Measurements from ENCODE around the gene HNRNPM. TPM values are rescaled to one million over a fixed set of nuclear protein-coding genes. Genes with fewer than 3 reads are reported as not detected.

The HNRNPM gene
- total RNA-seq, 1 donor from 2014 or later, result 320 TPM

DNA sequence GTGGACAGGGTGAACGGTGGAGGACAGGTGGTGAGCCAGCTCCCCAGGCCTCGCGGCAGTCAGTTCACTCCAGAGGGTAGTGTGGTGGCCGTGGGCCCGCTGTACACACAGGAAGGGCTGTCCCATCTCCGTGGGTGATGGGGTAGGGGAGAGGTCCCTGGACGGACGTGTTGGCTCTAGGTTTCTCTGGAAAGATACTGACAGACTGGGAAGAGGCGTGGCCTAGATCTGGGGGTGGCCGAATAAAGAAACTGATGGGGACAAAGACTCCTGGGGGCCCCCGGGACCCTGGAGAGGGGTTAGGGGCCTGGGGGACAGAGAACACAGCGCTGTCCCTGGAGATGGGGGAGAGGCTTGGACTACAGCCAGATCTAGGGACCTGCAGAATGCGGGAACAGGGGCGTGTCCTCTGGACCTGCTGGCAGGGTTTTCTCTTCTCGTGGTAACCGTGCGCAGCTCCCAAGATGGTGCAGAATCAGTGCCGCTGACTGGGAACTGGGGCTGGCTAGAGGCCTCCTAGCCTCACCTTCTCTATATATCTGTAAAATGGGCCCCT is 61.7 kb downstream of the HNRNPM start:
- Mint-ChIP-seq H3K36me3 (ENCODE audit: insufficient read depth) (peaks cover 1% of the 10 kb centered on the region), H3K27me3 (peaks cover 2% of the 10 kb centered on the region), H3K4me3 (ENCODE audit: low read depth) (peak overlapping the region; percentile 83), H3K4me1 (ENCODE audit: low read depth) (peaks cover 7% of the 10 kb centered on the region), H3K9me3 (ENCODE audit: low read depth) (no peaks in the 10 kb centered on the region), H3K27ac (peak overlapping the region; percentile 95)
- DNase-seq (ENCODE audit: low spot score, unreplicated experiment), result no peak
- TF ChIP-seq, protein P1, sequence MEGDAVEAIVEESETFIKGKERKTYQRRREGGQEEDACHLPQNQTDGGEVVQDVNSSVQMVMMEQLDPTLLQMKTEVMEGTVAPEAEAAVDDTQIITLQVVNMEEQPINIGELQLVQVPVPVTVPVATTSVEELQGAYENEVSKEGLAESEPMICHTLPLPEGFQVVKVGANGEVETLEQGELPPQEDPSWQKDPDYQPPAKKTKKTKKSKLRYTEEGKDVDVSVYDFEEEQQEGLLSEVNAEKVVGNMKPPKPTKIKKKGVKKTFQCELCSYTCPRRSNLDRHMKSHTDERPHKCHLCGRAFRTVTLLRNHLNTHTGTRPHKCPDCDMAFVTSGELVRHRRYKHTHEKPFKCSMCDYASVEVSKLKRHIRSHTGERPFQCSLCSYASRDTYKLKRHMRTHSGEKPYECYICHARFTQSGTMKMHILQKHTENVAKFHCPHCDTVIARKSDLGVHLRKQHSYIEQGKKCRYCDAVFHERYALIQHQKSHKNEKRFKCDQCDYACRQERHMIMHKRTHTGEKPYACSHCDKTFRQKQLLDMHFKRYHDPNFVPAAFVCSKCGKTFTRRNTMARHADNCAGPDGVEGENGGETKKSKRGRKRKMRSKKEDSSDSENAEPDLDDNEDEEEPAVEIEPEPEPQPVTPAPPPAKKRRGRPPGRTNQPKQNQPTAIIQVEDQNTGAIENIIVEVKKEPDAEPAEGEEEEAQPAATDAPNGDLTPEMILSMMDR (IDR thresholded peaks at IDR 0.05; ENCODE audit: unreplicated experiment), result no peak

DNA sequence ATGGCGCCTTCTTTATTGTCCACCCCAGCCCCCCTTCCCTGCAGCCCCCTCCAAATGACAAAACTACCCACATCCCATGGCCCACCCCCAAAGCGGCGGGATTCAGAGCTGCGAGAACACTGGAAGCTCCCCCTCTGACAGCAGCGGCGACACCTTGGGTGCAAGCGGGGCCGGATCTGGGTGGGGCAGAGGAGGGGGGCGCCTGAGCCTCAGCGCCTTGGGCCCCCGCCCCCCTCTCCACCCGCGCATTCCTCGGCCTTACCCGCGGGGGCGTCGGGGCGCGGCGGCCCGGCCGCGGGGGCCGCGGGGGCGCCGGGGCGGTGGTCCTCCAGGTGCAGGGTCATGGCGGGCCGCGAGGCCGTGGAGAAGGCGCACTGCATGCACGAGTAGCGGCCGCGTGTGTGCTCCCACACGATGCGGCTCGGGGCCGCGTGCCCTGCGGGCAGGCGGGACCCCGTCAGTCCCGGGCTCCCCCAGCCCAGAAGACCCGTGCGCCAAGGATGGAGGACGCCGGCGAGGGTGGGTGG is 65.9 kb downstream of the HNRNPM start:
- Mint-ChIP-seq H3K27ac (no peak overlapping the region), H3K9me3 (ENCODE audit: low read depth) (no peaks in the 10 kb centered on the region), H3K4me1 (ENCODE audit: low read depth) (peaks cover 9% of the 10 kb centered on the region), H3K36me3 (ENCODE audit: insufficient read depth) (peaks cover 4% of the 10 kb centered on the region), H3K4me3 (ENCODE audit: low read depth) (no peak overlapping the region), H3K27me3 (peaks cover 3% of the 10 kb centered on the region)
- TF ChIP-seq, protein P1 (IDR thresholded peaks at IDR 0.05; ENCODE audit: unreplicated experiment), result no peak
- DNase-seq (ENCODE audit: low spot score, unreplicated experiment), result no peak

DNA sequence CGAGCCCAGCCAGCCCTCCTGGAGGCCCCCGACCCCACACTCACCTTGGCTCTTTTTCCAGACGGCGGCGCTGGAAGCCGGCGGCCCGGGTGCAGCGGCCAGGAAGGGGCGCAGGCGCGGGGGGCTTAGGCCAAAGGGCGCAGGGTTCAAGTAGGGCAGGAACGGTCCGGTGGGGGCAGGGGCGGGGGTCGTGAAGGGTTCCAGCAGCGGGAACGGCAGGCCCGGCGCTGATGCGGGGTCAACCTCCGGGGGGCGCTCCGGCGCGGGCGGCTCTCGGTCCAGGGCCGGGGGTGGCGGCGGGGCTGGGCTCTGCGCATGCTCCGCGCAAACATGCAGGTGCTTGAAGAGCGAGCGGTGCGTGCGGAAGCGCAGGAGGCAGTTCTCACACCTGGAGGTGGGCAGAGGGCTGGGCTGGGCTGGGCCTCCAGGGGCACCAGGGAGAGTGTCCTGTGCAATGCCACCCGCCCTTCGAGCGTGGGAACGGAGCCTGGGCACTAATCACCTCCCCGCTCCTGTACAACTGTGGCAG is 66.9 kb downstream of the HNRNPM start:
- no peak for DNase-seq (ENCODE audit: low spot score, unreplicated experiment)
- H3K9me3 Mint-ChIP-seq (ENCODE audit: low read depth), result no peaks in the 10 kb centered on the region
- TF ChIP-seq, protein P1 (IDR thresholded peaks at IDR 0.05; ENCODE audit: unreplicated experiment), result no peak
- H3K27ac Mint-ChIP-seq, result no peak overlapping the region
- peaks cover 3% of the 10 kb centered on the region for H3K27me3 Mint-ChIP-seq
- H3K4me1 Mint-ChIP-seq (ENCODE audit: low read depth), result peaks cover 5% of the 10 kb centered on the region
- H3K36me3 Mint-ChIP-seq (ENCODE audit: insufficient read depth), result peaks cover 4% of the 10 kb centered on the region
- H3K4me3 Mint-ChIP-seq (ENCODE audit: low read depth), result no peak overlapping the region

DNA sequence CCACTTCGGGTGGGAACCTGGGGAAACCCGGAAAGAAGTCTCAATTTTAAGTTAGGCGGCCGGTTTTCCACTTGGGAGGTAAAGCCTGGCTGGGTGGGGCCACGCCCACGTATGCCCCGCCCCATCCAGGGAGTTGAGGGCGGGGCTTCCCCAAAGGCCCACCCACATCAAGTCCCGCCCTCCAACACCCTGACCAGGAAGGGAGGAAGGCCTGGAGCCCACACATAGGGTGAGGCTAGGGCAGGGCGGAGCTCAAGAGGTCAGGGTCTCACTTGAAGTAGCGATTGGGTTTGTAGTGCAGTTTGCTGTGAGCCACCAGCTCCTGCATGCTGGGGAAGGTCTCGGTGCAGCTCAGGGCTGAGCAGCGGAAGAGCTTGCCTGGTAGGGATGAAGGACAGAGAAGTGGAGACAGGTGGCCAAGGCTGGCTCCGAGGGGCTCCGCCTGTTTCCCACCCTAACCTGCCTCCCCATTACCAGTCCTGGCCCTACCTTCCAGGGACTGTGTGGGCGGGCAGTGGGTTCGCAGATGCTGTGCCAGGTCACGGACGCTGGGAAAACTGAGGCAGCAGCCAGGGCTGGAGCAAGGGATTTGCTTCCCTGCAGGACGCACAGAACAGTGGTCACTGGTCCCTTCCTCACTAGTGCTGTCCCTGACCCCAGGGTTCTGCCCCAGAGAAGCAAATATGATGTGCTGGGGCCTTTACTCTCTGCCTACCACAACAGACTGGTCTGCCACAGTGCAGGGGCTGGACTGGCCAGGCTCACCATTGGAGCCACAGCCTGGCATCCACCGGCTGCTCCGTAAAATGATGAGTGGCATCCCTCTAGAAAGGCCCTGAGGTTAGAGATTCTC is 67.6 kb downstream of the HNRNPM start:
- H3K4me3 Mint-ChIP-seq (ENCODE audit: low read depth), result peak overlapping the region; percentile 44
- H3K36me3 Mint-ChIP-seq (ENCODE audit: insufficient read depth), result peaks cover 4% of the 10 kb centered on the region
- no peaks in the 10 kb centered on the region for H3K9me3 Mint-ChIP-seq (ENCODE audit: low read depth)
- TF ChIP-seq, protein P1 (IDR thresholded peaks at IDR 0.05; ENCODE audit: unreplicated experiment), result no peak
- no peak for DNase-seq (ENCODE audit: low spot score, unreplicated experiment)
- H3K27me3 Mint-ChIP-seq, result peaks cover 4% of the 10 kb centered on the region
- H3K27ac Mint-ChIP-seq, result no peak overlapping the region
- peaks cover 5% of the 10 kb centered on the region for H3K4me1 Mint-ChIP-seq (ENCODE audit: low read depth)

DNA sequence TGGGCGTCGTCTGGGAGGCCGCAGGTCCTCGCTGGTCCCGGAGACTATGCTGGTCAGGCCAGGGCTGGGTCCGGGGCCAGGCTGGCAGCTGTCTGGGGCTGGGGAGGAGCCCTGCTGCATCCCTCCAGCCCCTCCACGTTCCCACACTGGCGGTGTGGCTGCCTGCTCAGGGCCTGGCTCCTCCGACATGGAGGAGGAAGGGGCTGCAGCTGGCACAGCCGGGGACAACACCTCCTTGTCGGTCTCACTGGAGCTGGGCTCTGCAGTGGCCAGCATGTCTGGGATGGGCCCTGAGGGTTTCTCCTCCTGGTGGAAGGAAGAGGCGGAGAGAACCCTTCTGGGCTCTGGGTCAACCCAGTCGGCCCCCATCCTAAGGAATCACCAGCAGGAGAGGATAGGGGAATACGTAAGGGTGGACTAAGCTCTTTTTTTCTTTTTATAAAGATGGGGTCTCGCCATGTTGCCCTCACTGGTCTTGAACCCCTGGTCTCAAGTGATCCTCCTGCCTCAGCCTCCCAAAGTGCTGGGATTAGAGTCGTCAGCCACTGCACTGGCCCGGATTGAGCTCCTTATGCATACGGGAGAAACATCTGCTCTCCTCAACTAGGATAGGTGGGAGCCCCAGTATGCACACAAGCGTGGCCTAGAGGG is 68.4 kb downstream of the HNRNPM start:
- Mint-ChIP-seq H3K36me3 (ENCODE audit: insufficient read depth) (peaks cover 3% of the 10 kb centered on the region), H3K4me3 (ENCODE audit: low read depth) (peak overlapping the region; percentile 94), H3K27me3 (peaks cover 10% of the 10 kb centered on the region), H3K9me3 (ENCODE audit: low read depth) (no peaks in the 10 kb centered on the region), H3K27ac (peak overlapping the region; percentile 97), H3K4me1 (ENCODE audit: low read depth) (peaks cover 5% of the 10 kb centered on the region)
- DNase-seq (ENCODE audit: low spot score, unreplicated experiment), result no peak
- TF ChIP-seq, protein P1 (IDR thresholded peaks at IDR 0.05; ENCODE audit: unreplicated experiment), result no peak

Measured in progenitor cell of endocrine pancreas (in vitro differentiated cells).